ENCODE results near the gene EOMES.

GRCh38 chr3:27669591-27669990, 52.5 kb downstream of the EOMES start:
- TF ChIP-seq CTCF (IDR thresholded peaks at IDR 0.05) (no peak), EP300 (IDR thresholded peaks at IDR 0.05) (no peak)
